HepG2 (cell line): ENCODE results near the gene FKBP1B. TPM values are rescaled to one million over a fixed set of nuclear protein-coding genes. Genes with fewer than 3 reads are reported as not detected.

Experiments
- ATAC-seq: fragments of 200-7000 bp; cut with Tn5 transposase; 3 replicates; pipeline ENCODE4 v1.9.1; 2020; ENCODE audit warnings: mild to moderate bottlenecking, moderate library complexity
- BruUV-seq: library from RNA; stranded (reverse); fragments of 400-500 nt; replicated peaks from 2 replicates; lab custom pipeline; 2021; lab: Mats Ljungman, UMichigan
- CTCF ChIA-PET: fragments of 300-600 bp; formaldehyde crosslinking; extraction: SDS; loops from one replicate; lab custom pipeline; 2021; ENCODE audit warnings: low total read pairs, inconsistent platforms, low intra/inter-chr PET ratio; lab: Yijun Ruan, JAX
- POLR2A ChIA-PET: fragments of 350-600 bp; sonication (Branson Sonifier 250); formaldehyde crosslinking; loops from one replicate; lab custom pipeline; 2020; ENCODE audit warnings: antibody characterized with exemption, inconsistent platforms; lab: Yijun Ruan, JAX
- DNase-seq: peaks from one replicate; pipeline ENCODE4 v3.0.0-alpha.2; 2015; ENCODE audit warnings: low spot score
- FAIRE-seq: peaks from 3 replicates; lab custom pipeline; 2011; peaks lifted over from hg19 to GRCh38; lab: Jason Lieb, UNC
- H2AFZ ChIP-seq: one replicate; pipeline ENCODE4 v1.6.1; 2011; ENCODE audit warnings: low read length, inconsistent platforms
- H3K27ac ChIP-seq: fragments of 300-600 bp; 3 replicates; pipeline ENCODE4 v1.8.0; 2011; ENCODE audit warnings: mixed run types, mild to moderate bottlenecking, mixed read lengths, low read length, inconsistent platforms; ENCODE audit not compliant: insufficient read depth; ENCODE audit errors: extremely low read length
- H3K27me3 ChIP-seq, 2 experiments: fragments of 200-600 bp in 1 of 2; 2 replicates in 1 of 2; 3 replicates in 1 of 2; pipeline versions ENCODE4 v1.6.0 to v1.8.0; 2011; ENCODE audit warnings: low read length in 2 of 2, mild to moderate bottlenecking in 2 of 2, moderate library complexity in 2 of 2, inconsistent platforms in 1 of 2; ENCODE audit not compliant: insufficient read depth in 2 of 2, control insufficient read depth in 1 of 2
- H3K36me3 ChIP-seq, 2 experiments: fragments of 200-600 bp in 1 of 2; replicated peaks in 1 of 2; 2 replicates in 1 of 2; 3 replicates in 1 of 2; pipeline versions ENCODE4 v1.5.1 to v1.8.0; 2011; ENCODE audit warnings: low read length in 2 of 2, inconsistent platforms in 1 of 2; ENCODE audit not compliant: insufficient read depth in 2 of 2, control insufficient read depth in 1 of 2
- H3K4me1 ChIP-seq: 2 replicates; pipeline ENCODE4 v1.5.1; 2012; ENCODE audit warnings: low read length, inconsistent platforms; ENCODE audit not compliant: insufficient read depth
- H3K4me2 ChIP-seq: 2 replicates; pipeline ENCODE4 v1.6.0; 2011; ENCODE audit warnings: low read depth, low read length, inconsistent platforms
- H3K4me3 ChIP-seq, 3 experiments: fragments of 200-600 bp in 1 of 3; sonication (generic), shearing (Covaris generic) in 1 of 3; replicated peaks in 1 of 3; 2 replicates each; pipeline ENCODE4 v1.5.1; 2011 to 2016; ENCODE audit warnings: low read length in 3 of 3, inconsistent platforms in 2 of 3, low read depth in 2 of 3, mild to moderate bottlenecking in 2 of 3, control low read depth in 1 of 3, mixed read lengths in 1 of 3; ENCODE audit not compliant: insufficient read depth in 1 of 3
- H3K79me2 ChIP-seq: one replicate; pipeline ENCODE4 v1.6.1; 2011; ENCODE audit warnings: low read length, inconsistent platforms; ENCODE audit not compliant: insufficient read depth
- H3K9ac ChIP-seq: 2 replicates; pipeline ENCODE4 v1.6.0; 2011; ENCODE audit warnings: mild to moderate bottlenecking, low read depth, low read length, inconsistent platforms; ENCODE audit not compliant: insufficient read depth
- H3K9me3 ChIP-seq: 2 replicates; pipeline ENCODE4 v1.5.1; 2012; ENCODE audit warnings: mild to moderate bottlenecking, low read length
- H4K20me1 ChIP-seq: 2 replicates; pipeline ENCODE4 v1.6.0; 2011; ENCODE audit warnings: inconsistent platforms, mild to moderate bottlenecking, low read length, moderate library complexity; ENCODE audit not compliant: insufficient read depth
- ARNTL ChIP-seq: sonication (generic); formaldehyde crosslinking; IDR thresholded peaks from 2 replicates; pipeline ENCODE4 v1.4.0; 2020; ENCODE audit warnings: mild to moderate bottlenecking, missing genetic modification reagents
- BHLHE40 ChIP-seq: IDR thresholded peaks from 2 replicates; pipeline ENCODE4 v1.6.1; 2011; ENCODE audit warnings: low read length, improper control_type of control experiment
- ERF ChIP-seq: IDR thresholded peaks from 2 replicates; pipeline ENCODE4 v1.6.1; 2018; ENCODE audit warnings: missing biosample characterization, missing genetic modification reagents
- ESRRA ChIP-seq: sonication (generic); formaldehyde crosslinking; IDR thresholded peaks from 2 replicates; pipeline ENCODE4 v1.5.1; 2020; ENCODE audit warnings: mild to moderate bottlenecking, low read depth, missing genetic modification reagents
- PHB2 ChIP-seq: fragments of 450-650 bp; IDR thresholded peaks from 2 replicates; pipeline ENCODE4 v1.6.1; 2018; ENCODE audit not compliant: partially characterized antibody
- PHF8 ChIP-seq: sonication (generic); formaldehyde crosslinking; IDR thresholded peaks from 2 replicates; pipeline ENCODE4 v1.5.0; 2020; ENCODE audit warnings: missing genetic modification reagents
- SP1 ChIP-seq, 2 experiments: fragments of 450-650 bp in 1 of 2; sonication (generic) in 1 of 2; formaldehyde crosslinking in 1 of 2; IDR thresholded peaks; 2 replicates each; pipeline versions ENCODE4 v1.4.0 to v1.6.1; 2016 to 2020; ENCODE audit warnings: missing genetic modification reagents in 1 of 2
- ZNF101 ChIP-seq: sonication (generic); formaldehyde crosslinking; IDR thresholded peaks from 2 replicates; pipeline ENCODE4 v1.4.0; 2020; ENCODE audit warnings: mild to moderate bottlenecking, low read depth, missing genetic modification reagents, borderline replicate concordance
- ZNF143 ChIP-seq: sonication (generic); formaldehyde crosslinking; IDR thresholded peaks from 2 replicates; pipeline ENCODE4 v1.4.0; 2020; ENCODE audit warnings: missing genetic modification reagents
- ZNF17 ChIP-seq: sonication (generic); formaldehyde crosslinking; IDR thresholded peaks from 2 replicates; pipeline ENCODE4 v1.5.0; 2020; ENCODE audit warnings: mild to moderate bottlenecking, missing genetic modification reagents
- WGBS: methylation state at CpG from one replicate; pipeline ENCODE4 v1.1.6; 2017; ENCODE audit warnings: low lambda C conversion rate; 5-methylcytosine and 5-hydroxymethylcytosine counted together
- in situ Hi-C: cut with HindIII; loops from 2 replicates; pipeline ENCODE4 v1.10.0; 2017; ENCODE audit warnings: low pct_unique_long_range_greater_than_20kb; ENCODE audit not compliant: extremely low pct_ligation_motif_present
- intact Hi-C: fragments of 100-400 bp; cut with micrococcal nuclease; formaldehyde crosslinking; loops from one replicate; pipeline ENCODE4 v1.10.0; 2022; ENCODE audit not compliant: unreplicated experiment
- polyA plus RNA-seq, 8 experiments: library from polyadenylated mRNA; depleted of rRNA in 3 of 8; stranded (reverse) in 7 of 8; unstranded in 1 of 8; fragments of >200 nt; fragmentation: Illumina TruSeq in 4 of 8; extraction: Trizol in 4 of 8; gene quantifications; 2 replicates each; pipeline versions ENCODE4 v1.2.1 to v1.2.3, GENCODE V29; 2011 to 2016; ENCODE audit warnings: low read depth in 4 of 8, missing spikeins in 1 of 8, mixed read lengths in 1 of 8; ENCODE audit not compliant: insufficient read depth in 1 of 8
- total RNA-seq, 5 experiments: library from RNA; depleted of rRNA; stranded (reverse); fragments of >200 nt; fragmentation: Illumina TruSeq; extraction: Trizol; gene quantifications; 2 replicates each; pipeline ENCODE4 v1.2.3, GENCODE V29; 2016; ENCODE audit warnings: low read depth in 1 of 5
- TF ChIP-seq, protein P1 (sequence below): sonication (generic); formaldehyde crosslinking; IDR thresholded peaks from 2 replicates; pipeline ENCODE4 v1.8.0; 2023; ENCODE audit warnings: mild to moderate bottlenecking, missing genetic modification reagents
- TF ChIP-seq, protein P2 (sequence below): sonication (generic); formaldehyde crosslinking; IDR thresholded peaks from 2 replicates; pipeline ENCODE4 v1.8.1; 2023; ENCODE audit warnings: mild to moderate bottlenecking, missing genetic modification reagents
- TF ChIP-seq, protein P3 (sequence below): sonication (generic); formaldehyde crosslinking; IDR thresholded peaks from 2 replicates; pipeline ENCODE4 v1.4.0; 2020; ENCODE audit warnings: mild to moderate bottlenecking, low read depth, missing genetic modification reagents

FKBP1B gene
- total and polyA plus RNA-seq, 2 of the 13 experiments (the other 11 are each of a cell fraction or from before 2014, with no cell fraction given): 35.2 to 96.3 TPM

GRCh38 chr2:24026233-24026632 is 23.3 kb upstream of the FKBP1B start:
- in situ Hi-C loops: loop anchor here (10.0 kb wide), 1 partner anchor 139 kb away; no protein-coding TSS in a partner anchor
- POLR2A ChIA-PET: interaction anchor here (1.4 to 5.2 kb wide), 6 partner anchors 11 to 100 kb away, joined by 4 to 20 read pairs (median 13); partner anchors contain the start of genes ATAD2B, TP53I3 and WDCP
- BruUV-seq: no TSS peak

More at GRCh38 chr2:24026233-24026632, 23.3 kb upstream of the FKBP1B start:
- intact Hi-C loops: no loop called here
- H3K27ac ChIP-seq: no peak overlapping the region
- H2AFZ ChIP-seq: no peak overlapping the region
- WGBS: 95% methylated on average over 2 of the region's 2 CpGs
- no peak overlapping the region for H3K4me2 ChIP-seq
- peaks cover 33% of the 10 kb centered on the region for H3K4me1 ChIP-seq
- H3K9ac ChIP-seq: no peak overlapping the region
- H4K20me1 ChIP-seq: no peaks in the 10 kb centered on the region
- CTCF ChIA-PET: no interaction called here
- H3K9me3 ChIP-seq: no peaks in the 10 kb centered on the region
- FAIRE-seq: no peak
- H3K27me3 ChIP-seq: no peaks in the 10 kb centered on the region
- no peak overlapping the region for H3K4me3 ChIP-seq
- DNase-seq: no peak
- H3K36me3 ChIP-seq: peaks cover 24 to 46% of the 10 kb centered on the region in 2 experiments
- ATAC-seq: no peak
- TF ChIP-seq ZNF17 (no peak), PHB2 (no peak), PHF8 (CRISPR knock-in tag) (no peak), ARNTL (CRISPR knock-in tag) (no peak), ERF (CRISPR knock-in tag) (no peak), ZNF101 (CRISPR knock-in tag) (no peak), BHLHE40 (no peak), SP1 (IDR thresholded peaks at IDR 0.05) (no peak), SP1 (CRISPR knock-in tag; IDR thresholded peaks at IDR 0.05) (no peak), ESRRA (CRISPR knock-in tag) (no peak), ZNF143 (no peak)
- TF ChIP-seq, protein P1, sequence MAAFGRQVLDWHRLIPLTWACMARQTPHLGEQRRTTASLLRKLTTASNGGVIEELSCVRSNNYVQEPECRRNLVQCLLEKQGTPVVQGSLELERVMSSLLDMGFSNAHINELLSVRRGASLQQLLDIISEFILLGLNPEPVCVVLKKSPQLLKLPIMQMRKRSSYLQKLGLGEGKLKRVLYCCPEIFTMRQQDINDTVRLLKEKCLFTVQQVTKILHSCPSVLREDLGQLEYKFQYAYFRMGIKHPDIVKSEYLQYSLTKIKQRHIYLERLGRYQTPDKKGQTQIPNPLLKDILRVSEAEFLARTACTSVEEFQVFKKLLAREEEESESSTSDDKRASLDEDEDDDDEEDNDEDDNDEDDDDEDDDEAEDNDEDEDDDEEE (CRISPR knock-in tag): no peak
- TF ChIP-seq, protein P2, sequence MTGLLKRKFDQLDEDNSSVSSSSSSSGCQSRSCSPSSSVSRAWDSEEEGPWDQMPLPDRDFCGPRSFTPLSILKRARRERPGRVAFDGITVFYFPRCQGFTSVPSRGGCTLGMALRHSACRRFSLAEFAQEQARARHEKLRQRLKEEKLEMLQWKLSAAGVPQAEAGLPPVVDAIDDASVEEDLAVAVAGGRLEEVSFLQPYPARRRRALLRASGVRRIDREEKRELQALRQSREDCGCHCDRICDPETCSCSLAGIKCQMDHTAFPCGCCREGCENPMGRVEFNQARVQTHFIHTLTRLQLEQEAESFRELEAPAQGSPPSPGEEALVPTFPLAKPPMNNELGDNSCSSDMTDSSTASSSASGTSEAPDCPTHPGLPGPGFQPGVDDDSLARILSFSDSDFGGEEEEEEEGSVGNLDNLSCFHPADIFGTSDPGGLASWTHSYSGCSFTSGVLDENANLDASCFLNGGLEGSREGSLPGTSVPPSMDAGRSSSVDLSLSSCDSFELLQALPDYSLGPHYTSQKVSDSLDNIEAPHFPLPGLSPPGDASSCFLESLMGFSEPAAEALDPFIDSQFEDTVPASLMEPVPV (CRISPR knock-in tag): no peak
- TF ChIP-seq, protein P3, sequence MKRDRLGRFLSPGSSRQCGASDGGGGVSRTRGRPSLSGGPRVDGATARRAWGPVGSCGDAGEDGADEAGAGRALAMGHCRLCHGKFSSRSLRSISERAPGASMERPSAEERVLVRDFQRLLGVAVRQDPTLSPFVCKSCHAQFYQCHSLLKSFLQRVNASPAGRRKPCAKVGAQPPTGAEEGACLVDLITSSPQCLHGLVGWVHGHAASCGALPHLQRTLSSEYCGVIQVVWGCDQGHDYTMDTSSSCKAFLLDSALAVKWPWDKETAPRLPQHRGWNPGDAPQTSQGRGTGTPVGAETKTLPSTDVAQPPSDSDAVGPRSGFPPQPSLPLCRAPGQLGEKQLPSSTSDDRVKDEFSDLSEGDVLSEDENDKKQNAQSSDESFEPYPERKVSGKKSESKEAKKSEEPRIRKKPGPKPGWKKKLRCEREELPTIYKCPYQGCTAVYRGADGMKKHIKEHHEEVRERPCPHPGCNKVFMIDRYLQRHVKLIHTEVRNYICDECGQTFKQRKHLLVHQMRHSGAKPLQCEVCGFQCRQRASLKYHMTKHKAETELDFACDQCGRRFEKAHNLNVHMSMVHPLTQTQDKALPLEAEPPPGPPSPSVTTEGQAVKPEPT (CRISPR knock-in tag): no peak
- no peaks in the 10 kb centered on the region for H3K79me2 ChIP-seq
